ENCODE data around the gene CPM.

Gene CPM

GRCh38 chr12:68913682-68914081, 19.3 kb downstream of the CPM start:
- intact Hi-C loops (cut with DNase I), result no loop called here
- DNase-seq, result no peak

DNA sequence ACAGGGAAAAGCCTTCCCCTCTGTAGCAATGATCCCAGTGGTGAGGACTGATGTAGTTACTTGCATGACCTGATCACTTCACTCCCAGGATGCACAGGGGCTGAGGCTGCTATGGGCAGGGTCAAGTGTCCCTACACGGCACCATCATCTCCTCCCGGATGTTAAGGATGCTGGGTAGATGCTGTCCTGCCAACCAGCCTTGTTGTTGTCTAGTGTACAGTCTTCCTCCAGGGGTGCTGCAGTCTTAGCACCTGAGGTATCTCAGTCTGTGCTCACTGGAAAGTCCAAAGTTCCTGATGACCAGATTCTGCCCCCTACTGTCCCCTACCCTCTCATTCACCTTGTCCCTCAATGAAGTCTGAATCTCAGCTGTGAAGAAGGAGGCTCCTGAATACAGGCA, 20.1 kb downstream of the CPM start:
- no peak for DNase-seq
- intact Hi-C loops (cut with DNase I), result no loop called here

GRCh38 chr12:68911197-68911718, 21.7 kb downstream of the CPM start:
- intact Hi-C loops (cut with DNase I), result no loop called here
- no peak for DNase-seq

DNA sequence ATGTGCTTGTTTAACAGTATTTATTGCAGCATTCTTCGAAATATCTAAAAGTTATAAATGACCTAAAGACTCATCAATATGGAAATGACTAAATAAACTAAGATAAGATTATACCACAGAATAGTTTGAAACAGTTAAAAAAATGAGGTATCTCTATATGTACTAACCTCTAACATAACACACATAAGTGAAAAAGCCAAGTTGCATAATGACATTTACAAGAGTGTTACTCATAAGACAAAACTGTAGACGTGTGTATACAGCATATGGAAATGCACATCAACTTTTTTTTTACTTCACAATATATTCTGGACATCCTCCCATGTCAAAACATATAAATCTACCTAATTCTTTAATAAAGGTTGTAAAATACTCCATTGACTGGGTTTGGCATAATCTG, 22.8 kb downstream of the CPM start:
- intact Hi-C loops (cut with DNase I), result no loop called here

GRCh38 chr12:68908076-68908475, 24.9 kb downstream of the CPM start:
- intact Hi-C loops (cut with DNase I), result no loop called here
- no peak for DNase-seq

More for the DNA sequence above, 22.8 kb downstream of the CPM start:
- no peak for DNase-seq

GRCh38 chr12:68905733-68906132, 27.2 kb downstream of the CPM start:
- DNase-seq, result no peak
- intact Hi-C loops (cut with DNase I), result no loop called here

GRCh38 chr12:68904351-68904962, 28.5 kb downstream of the CPM start:
- intact Hi-C loops (cut with DNase I), result no loop called here
- DNase-seq, result no peak

- intact Hi-C loops (cut with DNase I), result no loop called here
- DNase-seq, result no peak
These were observed 29.5 kb downstream of the CPM start for GRCh38 chr12:68903511-68903910.

GRCh38 chr12:68901551-68901950, 31.4 kb downstream of the CPM start:
- intact Hi-C loops (cut with DNase I), result no loop called here
- DNase-seq, result no peak

DNA sequence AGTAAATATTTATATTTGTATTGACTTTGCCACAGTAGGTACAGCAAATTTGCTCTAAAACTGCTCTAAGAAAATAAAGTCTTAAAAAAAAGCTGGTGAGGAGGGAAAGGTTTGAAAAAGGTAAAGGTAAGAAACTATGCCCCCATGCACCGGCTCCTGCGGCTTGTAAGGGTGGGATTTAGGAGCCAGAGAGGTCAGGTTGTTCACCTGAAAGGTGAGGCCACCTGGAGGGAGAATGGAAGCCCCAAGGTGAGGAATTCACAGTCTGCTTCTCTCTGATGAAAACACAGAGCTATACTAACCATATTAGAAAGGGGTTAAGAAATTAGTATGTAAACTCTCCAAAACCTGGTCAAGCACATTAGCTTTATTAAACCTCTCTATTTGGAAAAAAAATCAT, 31.8 kb downstream of the CPM start:
- intact Hi-C loops (cut with DNase I), result no loop called here
- DNase-seq, result no peak

- intact Hi-C loops (cut with DNase I), result no loop called here
These were observed 32.7 kb downstream of the CPM start for GRCh38 chr12:68900241-68900640.

GRCh38 chr12:68899251-68899771, 33.7 kb downstream of the CPM start:
- intact Hi-C loops (cut with DNase I), result no loop called here
- DNase-seq, result peak in 30 of 42 donors; percentile 4 to 81 (median 42)

More at GRCh38 chr12:68900241-68900640, 32.7 kb downstream of the CPM start:
- DNase-seq, result no peak

DNA sequence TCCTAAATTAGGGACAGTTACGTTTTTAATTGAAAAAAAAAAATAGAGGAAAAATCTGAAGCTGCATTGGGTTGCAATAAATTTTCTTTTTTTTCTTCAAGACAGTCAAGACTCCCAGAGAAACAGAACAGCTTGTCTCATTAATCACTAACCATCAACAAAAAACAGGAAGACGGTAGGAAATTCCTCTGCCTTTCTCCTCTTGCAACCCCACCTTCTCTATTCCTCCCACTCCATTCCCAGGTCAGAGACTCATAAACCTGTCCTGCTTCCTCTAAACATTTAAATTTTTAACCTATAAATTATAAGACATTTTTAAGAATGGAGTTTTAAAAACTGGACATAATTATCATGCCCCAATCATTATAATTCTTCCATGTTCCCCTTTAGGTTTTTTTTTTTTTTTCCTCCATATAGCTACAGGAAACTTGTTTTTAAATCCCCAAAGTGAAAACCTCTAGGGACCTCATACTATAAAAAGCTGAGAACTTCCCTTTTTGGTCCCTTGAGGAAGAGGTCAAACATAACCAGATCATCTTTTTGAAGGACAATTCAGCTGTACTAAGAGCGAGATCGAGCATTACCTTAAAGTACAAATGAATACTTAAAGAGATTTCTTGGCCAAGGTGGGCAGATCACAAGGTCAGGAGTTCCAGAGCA, 36.0 kb downstream of the CPM start:
- intact Hi-C loops (cut with DNase I), result no loop called here
- no peak for DNase-seq

DNA sequence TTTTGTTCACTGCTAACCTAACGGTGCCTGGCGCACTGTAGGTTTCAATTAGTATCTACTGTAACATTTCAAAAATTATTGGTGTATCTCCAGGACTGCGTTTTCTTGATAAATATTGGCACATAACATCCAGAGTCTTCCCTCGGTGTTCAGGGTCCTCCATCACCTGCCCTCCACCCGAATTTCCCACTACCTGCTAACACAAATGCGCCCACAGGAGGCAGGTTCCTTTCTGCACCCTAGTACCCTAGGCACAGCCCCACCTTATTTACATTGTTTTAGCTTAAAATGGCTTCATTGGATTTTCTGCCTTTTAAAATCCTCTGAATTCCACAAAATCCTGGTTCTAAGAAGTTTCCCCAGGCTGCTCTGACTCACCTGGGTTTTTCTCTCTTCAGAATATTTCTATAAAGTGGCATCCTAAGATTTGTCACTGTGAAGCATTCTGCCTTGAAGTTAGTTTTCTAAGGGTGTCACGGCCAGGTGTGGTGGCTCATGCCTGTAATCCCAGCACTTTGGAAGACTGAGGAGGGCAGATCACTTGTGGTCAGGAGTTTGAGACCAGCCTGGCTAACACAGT, 38.6 kb downstream of the CPM start:
- intact Hi-C loops (cut with DNase I), result no loop called here
- no peak for DNase-seq

GRCh38 chr12:68893741-68894140, 39.2 kb downstream of the CPM start:
- no peak for DNase-seq
- intact Hi-C loops (cut with DNase I), result no loop called here

DNA sequence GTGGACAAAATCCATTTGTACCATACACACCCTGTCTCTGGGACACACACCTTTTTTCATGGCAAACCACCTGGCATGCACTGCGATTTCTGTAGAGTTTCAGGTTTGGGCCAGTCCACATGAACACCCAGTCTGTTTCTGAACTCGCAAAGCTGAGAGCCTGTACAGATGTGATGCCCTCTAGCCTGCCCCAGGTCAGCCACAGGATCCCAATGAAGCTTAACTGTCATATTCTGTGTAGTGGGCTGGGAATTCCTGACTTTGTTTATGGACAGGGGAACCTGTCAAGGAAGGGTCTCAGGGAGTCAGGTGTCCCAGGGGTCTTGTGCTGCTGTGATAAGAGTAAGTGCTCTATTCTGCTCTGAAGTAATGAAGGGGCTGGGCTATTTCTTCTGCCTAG, 39.8 kb downstream of the CPM start:
- intact Hi-C loops (cut with DNase I), result no loop called here
- DNase-seq, result no peak

DNA sequence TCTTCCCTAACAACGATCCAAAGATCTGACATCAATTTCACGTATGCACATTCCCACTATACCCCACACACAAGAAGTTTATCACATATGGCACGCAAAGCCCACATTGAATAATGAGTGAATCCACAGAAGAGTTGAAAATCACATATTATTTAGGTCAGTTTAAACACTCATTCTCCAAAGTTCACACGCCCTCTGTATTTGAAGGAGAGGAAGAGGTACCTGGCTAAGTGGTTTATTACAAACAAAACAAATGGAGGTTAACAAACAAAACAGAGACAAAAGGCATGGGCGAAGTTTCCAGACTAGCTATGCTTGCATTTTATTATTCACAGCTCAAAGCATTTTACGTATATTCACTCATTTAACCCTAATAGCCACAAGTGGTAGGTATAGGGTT, 41.8 kb downstream of the CPM start:
- no peak for DNase-seq
- intact Hi-C loops (cut with DNase I), result no loop called here

- DNase-seq, result no peak
- intact Hi-C loops (cut with DNase I), result no loop called here
These were observed 42.3 kb downstream of the CPM start for GRCh38 chr12:68890701-68891113.

DNA sequence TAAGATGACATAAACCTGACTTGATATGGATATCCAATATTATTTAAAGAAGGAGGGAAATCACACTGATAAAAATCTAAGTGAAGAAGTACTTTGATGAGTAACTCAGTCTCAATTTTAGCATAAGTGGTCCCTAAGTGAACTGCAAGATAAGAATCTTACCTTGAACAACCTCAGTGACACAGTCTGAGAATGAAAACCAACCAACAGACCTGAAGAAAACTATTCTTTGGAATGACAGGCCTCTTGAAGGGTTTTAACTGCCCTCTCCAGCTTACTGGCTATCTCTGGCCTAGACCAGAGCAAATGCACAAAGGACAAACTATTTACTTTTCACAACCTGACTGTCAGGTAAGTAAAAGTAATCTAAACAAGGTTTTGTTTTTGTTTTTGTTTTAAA, 44.7 kb downstream of the CPM start:
- intact Hi-C loops (cut with DNase I), result no loop called here
- DNase-seq, result no peak

GRCh38 chr12:68887641-68888040, 45.3 kb downstream of the CPM start:
- intact Hi-C loops (cut with DNase I), result no loop called here
- no peak for DNase-seq
